ENCODE results near the gene LDLRAD3.

DNA sequence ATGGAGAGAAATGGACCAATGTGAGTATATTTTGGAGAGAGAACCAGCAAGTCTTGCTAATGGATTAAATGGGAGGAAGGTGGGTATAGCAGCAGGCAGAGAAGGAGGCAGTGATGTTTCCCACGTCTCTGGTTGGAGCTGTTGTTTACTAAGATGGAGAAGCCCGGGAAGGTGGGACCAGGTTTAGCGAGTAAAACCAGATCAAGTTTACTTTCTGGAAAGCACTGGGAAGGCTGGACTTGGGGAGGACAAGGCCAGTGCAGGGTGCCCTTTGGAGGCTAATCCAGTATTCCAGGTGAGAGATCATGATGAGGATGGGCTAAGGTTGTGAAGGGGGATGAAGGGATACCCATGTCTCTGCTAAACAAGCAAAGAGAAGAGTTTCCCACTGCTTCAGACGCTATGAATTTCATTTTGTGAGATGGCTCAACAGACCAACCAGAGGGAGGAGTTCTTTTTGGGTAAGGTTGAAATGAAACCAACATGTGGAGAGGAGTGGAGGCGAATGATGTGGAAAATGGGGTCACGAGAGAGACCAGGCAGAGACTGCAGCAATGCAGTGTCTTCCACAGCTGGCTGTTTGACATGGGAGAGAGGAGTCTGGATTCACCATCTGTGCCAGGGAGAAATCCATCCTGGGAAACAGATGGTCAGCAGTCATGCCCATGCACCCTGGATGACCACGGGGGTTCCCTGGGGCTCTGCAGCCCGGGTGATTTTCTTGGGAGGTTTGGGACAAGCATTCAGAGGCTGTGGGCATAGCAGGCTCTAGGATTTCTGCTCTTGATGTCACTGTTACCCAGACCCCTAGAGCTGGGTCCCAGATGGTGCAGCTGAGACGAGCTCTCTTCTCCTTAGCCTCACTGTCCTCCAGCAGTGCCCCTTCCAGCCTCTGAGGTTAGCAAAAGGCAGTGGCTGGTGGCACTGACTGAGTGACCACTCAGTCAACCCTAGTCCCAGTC lies 320.4 kb downstream of the LDLRAD3 start:
- TF ChIP-seq, protein P1, sequence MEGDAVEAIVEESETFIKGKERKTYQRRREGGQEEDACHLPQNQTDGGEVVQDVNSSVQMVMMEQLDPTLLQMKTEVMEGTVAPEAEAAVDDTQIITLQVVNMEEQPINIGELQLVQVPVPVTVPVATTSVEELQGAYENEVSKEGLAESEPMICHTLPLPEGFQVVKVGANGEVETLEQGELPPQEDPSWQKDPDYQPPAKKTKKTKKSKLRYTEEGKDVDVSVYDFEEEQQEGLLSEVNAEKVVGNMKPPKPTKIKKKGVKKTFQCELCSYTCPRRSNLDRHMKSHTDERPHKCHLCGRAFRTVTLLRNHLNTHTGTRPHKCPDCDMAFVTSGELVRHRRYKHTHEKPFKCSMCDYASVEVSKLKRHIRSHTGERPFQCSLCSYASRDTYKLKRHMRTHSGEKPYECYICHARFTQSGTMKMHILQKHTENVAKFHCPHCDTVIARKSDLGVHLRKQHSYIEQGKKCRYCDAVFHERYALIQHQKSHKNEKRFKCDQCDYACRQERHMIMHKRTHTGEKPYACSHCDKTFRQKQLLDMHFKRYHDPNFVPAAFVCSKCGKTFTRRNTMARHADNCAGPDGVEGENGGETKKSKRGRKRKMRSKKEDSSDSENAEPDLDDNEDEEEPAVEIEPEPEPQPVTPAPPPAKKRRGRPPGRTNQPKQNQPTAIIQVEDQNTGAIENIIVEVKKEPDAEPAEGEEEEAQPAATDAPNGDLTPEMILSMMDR (IDR thresholded peaks at IDR 0.05; ENCODE audit: low read depth, low read length), result no peak
- no peak for TF ChIP-seq EZH2phosphoT487 (IDR thresholded peaks at IDR 0.05; ENCODE audit: low read depth)
